GM10847 (cell line): ENCODE results near the gene SYTL4.

Experiments used
- POLR2A ChIP-seq: IDR thresholded peaks from 2 replicates; pipeline ENCODE4 v1.6.1; 2011; ENCODE audit not compliant: insufficient read length; ENCODE audit errors: extremely low read depth

SYTL4 gene

GRCh38 chrX:100731441-100732281, at the start of gene SYTL4:
SYTL4 (minus strand) TSS chrX:100732121; CDS start chrX:100702037, 30,084 bp downstream.
- TF ChIP-seq POLR2A, result no peak

- TF ChIP-seq POLR2A, result no peak
Observed at GRCh38 chrX:100768679-100769338, 36.9 kb upstream of the SYTL4 start.

DNA sequence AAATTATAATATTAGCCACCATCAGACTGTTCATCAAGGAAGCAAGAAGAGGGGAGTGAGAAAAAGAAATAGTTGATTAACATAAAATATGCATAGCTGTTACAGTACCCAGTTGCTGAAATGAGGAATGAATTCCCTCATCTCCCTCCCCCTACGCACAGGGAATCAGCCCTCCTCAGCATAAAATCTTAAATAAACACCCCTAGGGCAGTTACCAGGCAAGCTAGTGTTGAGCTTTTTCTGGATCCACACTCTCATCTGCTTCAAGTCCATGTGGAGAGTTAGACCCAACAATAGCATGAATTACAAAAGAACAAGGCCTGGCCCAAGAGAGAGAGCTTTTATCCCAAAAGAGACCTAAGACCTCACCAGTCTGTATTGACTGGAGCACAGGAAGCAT, 19.0 kb upstream of the SYTL4 start:
- no peak for TF ChIP-seq POLR2A

DNA sequence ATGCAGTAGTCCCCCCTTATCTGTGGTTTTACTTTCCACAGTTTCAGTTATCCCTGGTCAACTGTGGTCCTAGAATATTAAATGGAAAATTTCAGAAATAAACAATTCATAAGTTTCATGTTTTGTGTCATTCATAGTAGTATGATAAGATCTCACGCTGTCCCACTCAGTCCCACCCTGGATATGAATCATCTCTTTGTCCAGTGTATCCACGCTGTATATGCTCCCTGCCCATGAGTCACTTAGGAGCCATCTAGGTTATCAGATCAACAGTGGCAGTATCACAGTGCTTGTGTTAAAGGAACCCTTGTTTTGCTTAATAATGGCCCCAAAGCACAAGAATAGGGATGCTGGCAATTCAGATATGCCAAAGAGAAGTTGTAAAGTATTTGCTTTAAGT, 16.2 kb upstream of the SYTL4 start:
- no peak for TF ChIP-seq POLR2A

- no peak for TF ChIP-seq POLR2A
Observed at GRCh38 chrX:100747703-100748102, 15.8 kb upstream of the SYTL4 start.

DNA sequence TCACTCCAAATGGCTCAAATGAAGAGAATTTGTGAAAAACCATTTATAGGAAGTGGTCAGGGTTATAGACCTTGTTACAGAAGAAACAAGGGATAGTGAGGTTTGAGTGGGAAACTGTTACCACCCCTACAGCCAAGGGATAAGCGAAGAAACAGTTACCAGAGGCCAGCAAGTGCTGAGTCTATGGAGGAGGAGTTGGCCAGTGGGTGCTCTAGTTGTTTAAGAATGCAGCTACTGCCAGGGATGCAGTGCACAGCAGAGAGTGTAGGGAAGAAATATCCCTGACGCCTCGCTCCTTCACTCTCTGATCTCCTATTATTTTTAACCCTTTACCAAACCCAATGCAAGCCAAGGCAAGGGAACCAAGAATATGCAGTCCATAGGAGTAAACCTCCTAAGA, 15.2 kb upstream of the SYTL4 start:
- no peak for TF ChIP-seq POLR2A

DNA sequence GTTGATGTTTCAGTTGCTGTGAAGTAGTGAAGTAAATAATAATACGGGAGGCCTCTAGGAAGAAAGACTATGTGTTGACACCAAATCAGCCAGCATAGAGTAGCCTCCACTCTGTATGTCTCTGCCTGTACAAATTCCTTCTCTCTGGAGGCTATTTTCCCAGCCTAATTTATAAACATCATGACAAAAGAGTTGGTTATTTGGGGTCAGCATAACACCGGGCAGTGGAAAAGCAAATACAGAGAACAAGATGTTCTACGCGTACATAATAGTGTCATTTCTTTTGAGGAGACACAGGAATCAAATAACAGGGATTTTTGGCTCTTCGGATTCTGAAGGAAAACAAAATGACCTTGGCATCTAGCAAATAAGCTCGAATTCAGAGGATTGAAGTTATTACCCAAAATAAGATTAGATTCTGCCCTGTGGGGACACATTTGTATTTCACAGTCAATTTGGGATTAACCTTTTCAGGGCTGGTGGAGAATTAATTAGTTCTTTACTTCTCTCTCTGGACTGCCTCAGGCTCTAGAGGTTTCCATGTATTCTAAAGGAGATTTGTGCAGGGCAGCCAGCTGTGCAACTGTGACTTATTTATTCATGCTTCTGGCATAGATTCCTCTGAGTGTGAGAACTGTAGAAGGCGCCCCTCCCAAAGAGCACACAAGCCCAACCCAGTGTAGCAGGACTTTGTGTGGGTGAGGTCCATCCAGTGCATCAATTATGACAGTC, 14.1 kb upstream of the SYTL4 start:
- TF ChIP-seq POLR2A, result no peak

- TF ChIP-seq POLR2A, result no peak
Observed at GRCh38 chrX:100745205-100745604, 13.3 kb upstream of the SYTL4 start.

GRCh38 chrX:100743009-100743607, 11.2 kb upstream of the SYTL4 start:
- no peak for TF ChIP-seq POLR2A

- no peak for TF ChIP-seq POLR2A
Observed at GRCh38 chrX:100721328-100721727, 10.6 kb downstream of the SYTL4 start.

GRCh38 chrX:100720301-100720700, 11.6 kb downstream of the SYTL4 start:
- no peak for TF ChIP-seq POLR2A

GRCh38 chrX:100719139-100719538, 12.8 kb downstream of the SYTL4 start:
- no peak for TF ChIP-seq POLR2A

DNA sequence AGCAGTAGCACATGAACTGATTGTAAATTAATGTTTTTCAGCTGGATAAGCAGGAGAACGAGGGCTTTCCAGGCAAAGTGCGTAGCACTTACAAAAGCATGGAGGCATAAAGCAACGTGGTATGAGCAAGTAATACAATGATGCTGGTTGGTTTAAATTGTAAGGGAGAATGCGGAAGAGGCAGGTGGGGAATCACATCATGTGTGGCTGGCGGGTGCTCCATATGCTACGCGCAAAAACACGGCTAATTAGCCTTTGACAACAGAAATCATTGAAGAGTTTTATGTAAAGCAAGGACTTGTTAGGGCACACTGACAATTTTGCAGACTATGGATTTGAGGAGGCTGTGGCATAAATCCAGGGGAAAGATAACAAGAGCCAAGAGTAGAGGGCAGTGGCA, 14.6 kb downstream of the SYTL4 start:
- TF ChIP-seq POLR2A, result no peak

DNA sequence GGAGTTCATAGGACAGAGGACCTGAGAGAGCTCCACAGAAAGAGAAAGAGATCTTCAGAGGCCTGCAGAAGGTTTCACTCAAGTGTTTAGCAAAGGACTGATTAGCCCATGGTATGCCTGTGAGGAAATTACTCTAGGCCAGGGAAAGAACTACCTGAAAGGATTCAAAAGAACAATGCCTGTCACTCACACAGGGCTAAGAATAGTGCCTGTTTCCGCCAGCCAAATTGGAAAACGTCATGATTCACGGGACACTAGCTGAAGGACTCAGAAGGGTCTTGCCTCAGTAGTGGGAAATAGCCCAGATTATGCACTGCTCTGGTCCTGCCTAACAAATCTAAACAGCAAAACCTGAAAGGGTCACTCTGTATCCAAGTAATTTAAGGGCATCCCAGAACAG, 21.1 kb downstream of the SYTL4 start:
- TF ChIP-seq POLR2A, result no peak

DNA sequence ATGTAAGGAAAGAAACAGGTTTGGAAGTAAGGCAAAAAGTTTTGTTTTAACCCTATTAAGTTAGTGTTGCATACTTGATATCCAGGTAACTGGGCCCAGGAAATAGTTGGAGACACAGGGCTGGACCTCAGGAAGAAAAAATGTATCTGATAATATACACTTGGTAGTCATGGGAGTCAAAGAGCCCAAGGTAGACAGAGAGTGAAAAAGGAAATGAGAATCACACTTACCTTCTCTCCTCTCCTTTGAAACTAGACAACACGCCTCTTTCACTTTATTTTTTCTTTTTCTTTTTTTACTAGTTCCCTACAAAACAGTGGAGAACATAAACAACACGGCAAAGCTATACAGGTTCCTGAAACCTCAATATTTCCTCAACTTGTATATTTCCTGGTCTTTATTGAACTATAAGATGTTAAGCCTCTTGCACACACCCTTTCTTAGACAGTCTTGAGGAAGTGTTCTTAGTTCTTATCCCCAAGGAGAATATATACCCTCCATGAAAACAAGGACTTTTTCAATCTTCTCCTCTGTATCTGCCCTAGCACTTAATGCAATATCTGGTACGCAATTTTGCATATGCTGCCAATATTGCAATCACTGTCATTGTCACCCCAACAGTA, 27.2 kb downstream of the SYTL4 start:
- no peak for TF ChIP-seq POLR2A

DNA sequence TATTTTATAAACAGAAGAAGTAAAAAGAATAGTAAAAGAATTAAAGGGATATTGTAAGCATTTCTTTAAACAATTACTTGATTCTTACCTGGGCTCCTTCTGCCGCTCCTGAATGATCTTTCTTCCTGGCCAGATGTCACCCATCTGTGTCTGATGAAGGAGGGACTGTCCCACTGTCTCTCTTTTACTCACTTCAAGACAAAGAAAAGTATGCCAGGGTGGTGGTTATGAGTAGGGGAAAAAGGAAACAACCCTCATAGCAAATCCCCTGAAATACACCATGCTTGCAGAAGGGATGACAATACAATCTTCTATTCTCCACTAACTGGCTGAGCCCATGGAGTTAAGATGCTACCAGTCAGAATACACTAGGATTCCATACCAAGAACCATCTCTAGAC, 31.1 kb downstream of the SYTL4 start:
- TF ChIP-seq POLR2A, result no peak

- no peak for TF ChIP-seq POLR2A
Observed at GRCh38 chrX:100698551-100698950, 33.4 kb downstream of the SYTL4 start.
